ENCODE measurements around the gene TAPBP.

DNA sequence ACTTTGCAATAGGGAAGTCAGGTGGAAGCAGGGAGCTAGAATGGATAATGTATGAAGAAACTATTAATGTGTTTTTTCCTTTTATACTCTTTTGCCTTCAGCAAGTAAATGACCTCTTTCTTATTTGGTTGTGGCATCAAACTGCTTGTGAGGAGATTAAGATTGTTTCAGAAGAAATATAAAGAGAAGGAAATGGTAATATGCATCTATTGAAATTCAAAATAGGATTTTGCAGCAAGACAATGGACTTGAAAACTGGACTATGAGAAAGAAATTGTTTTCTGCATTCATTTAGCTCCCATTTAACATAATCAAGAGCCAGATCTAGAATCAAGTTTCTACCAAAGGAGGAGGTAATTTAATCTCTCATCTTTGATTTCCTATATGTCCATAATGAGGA is 45.5 kb upstream of the TAPBP start:
- TF ChIP-seq MAFK (IDR thresholded peaks at IDR 0.05; ENCODE audit: low read depth, low read length) (no peak), TAF7 (optimal IDR thresholded peaks at IDR 0.05; ENCODE audit: borderline replicate concordance, low read depth, low read length) (no peak), CBX5 (IDR thresholded peaks at IDR 0.05; ENCODE audit: low read depth, low read length) (no peak), EZH2 (IDR thresholded peaks at IDR 0.05; ENCODE audit: low read depth, low read length, severe bottlenecking) (no peak), RNF2 (IDR thresholded peaks at IDR 0.05; ENCODE audit: borderline replicate concordance, low read depth, low read length, missing control alignments, poor library complexity, severe bottlenecking) (no peak), NRF1 (IDR thresholded peaks at IDR 0.05; ENCODE audit: low read depth, low read length) (no peak), ZNF274 (IDR thresholded peaks at IDR 0.05; ENCODE audit: borderline replicate concordance, extremely low read depth, low read length) (no peak), CEBPB (IDR thresholded peaks at IDR 0.05; ENCODE audit: low read depth, low read length) (no peak), BRCA1 (IDR thresholded peaks at IDR 0.05; ENCODE audit: low read depth, low read length) (no peak), POLR2AphosphoS5 (IDR thresholded peaks at IDR 0.05; ENCODE audit: low read depth, low read length) (no peak)
- TF ChIP-seq, protein P1, sequence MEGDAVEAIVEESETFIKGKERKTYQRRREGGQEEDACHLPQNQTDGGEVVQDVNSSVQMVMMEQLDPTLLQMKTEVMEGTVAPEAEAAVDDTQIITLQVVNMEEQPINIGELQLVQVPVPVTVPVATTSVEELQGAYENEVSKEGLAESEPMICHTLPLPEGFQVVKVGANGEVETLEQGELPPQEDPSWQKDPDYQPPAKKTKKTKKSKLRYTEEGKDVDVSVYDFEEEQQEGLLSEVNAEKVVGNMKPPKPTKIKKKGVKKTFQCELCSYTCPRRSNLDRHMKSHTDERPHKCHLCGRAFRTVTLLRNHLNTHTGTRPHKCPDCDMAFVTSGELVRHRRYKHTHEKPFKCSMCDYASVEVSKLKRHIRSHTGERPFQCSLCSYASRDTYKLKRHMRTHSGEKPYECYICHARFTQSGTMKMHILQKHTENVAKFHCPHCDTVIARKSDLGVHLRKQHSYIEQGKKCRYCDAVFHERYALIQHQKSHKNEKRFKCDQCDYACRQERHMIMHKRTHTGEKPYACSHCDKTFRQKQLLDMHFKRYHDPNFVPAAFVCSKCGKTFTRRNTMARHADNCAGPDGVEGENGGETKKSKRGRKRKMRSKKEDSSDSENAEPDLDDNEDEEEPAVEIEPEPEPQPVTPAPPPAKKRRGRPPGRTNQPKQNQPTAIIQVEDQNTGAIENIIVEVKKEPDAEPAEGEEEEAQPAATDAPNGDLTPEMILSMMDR (IDR thresholded peaks at IDR 0.05; ENCODE audit: control extremely low read depth in 1 of 3, insufficient read depth in 1 of 3, low read depth in 1 of 3, low read length in 3 of 3) = no peak
- TF ChIP-seq, protein P2, sequence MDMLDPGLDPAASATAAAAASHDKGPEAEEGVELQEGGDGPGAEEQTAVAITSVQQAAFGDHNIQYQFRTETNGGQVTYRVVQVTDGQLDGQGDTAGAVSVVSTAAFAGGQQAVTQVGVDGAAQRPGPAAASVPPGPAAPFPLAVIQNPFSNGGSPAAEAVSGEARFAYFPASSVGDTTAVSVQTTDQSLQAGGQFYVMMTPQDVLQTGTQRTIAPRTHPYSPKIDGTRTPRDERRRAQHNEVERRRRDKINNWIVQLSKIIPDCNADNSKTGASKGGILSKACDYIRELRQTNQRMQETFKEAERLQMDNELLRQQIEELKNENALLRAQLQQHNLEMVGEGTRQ (IDR thresholded peaks at IDR 0.05; ENCODE audit: low read length) = no peak
- TF ChIP-seq, protein P3, sequence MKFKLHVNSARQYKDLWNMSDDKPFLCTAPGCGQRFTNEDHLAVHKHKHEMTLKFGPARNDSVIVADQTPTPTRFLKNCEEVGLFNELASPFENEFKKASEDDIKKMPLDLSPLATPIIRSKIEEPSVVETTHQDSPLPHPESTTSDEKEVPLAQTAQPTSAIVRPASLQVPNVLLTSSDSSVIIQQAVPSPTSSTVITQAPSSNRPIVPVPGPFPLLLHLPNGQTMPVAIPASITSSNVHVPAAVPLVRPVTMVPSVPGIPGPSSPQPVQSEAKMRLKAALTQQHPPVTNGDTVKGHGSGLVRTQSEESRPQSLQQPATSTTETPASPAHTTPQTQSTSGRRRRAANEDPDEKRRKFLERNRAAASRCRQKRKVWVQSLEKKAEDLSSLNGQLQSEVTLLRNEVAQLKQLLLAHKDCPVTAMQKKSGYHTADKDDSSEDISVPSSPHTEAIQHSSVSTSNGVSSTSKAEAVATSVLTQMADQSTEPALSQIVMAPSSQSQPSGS (IDR thresholded peaks at IDR 0.05; ENCODE audit: low read length) = no peak

All from H1 (cell line).